ENCODE data around the gene CHI3L2.

CHI3L2 gene

DNA sequence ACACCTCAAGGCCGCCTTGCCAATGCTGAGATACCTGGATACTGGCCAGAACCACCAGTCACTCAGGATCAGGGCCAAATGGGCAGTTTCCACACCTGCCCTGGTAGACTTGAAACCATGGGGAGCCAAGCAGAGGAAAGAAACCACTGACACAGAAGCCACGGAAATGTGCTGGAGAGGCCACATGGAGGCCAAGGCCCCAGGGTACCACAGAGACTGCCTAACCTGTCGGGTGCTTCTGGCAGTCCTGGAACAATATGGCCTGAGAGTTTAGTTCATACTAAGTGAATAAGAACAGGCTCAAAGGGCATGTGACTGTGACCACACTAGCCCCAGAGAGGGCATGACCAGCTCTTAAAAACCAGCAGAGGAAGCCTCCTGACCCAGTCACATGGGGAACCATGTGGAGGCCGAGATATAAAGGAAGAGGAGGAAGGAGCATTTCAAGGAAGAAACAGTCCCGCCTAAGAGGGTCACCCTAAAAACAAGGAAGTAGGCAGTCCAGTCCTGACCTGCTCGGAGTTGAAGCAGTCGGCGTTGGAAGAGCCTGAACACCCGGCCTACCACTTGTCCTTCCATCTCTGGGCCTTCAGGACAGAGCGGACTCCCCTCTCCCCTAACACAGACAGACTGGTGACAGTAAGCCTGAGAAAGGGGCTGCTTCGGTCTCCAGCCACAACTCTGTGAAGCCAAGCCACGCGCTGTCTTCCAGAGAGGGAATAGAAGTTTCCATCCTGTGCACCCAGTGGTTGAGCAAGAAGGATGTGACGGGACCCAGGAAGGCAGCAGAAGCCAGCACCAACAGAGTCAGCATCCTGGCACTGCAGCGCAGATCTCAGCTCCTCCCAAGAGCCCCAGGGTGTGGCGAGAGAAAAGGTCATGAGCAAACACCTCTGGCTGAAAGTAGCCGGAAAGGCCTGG is 27.4 kb upstream of the CHI3L2 start, which contains the start of gene DENND2D:
DENND2D (minus strand) TSS at position 766 of the 921 bp plus-strand sequence; CDS start at position 579, 187 bp downstream.
- Histone ChIP-seq H4K20me1 (ENCODE audit: insufficient read depth, low read length) (no peaks in the 10 kb centered on the region), H2AFZ (ENCODE audit: low read length) (no peak within 1 kb of the TSS), H3K9ac (ENCODE audit: low read length) (no peak within 1 kb of the TSS), H3K4me3 (ENCODE audit: low read length) (no peak within 1 kb of the TSS), H3K79me2 (ENCODE audit: low read length) (no peaks in the 10 kb centered on the region), H3K9me2 (replicated peaks; ENCODE audit: insufficient read depth, low read length) (no peaks in the 10 kb centered on the region), H3K36me3 (replicated peaks; ENCODE audit: insufficient read depth, low read length) (no peaks in the 10 kb centered on the region), H3K27me3 (replicated peaks; ENCODE audit: insufficient read depth, low read length) (no peaks in the 10 kb centered on the region), H3K4me1 (ENCODE audit: low read length) (peaks cover 25% of the 10 kb centered on the region), H3K9me3 (replicated peaks; ENCODE audit: insufficient read depth, low read length) (no peaks in the 10 kb centered on the region), H3K4me2 (ENCODE audit: low read depth, low read length) (no peak within 1 kb of the TSS), H3F3A (ENCODE audit: insufficient read depth, low read length) (no peaks in the 10 kb centered on the region), H3K27ac (ENCODE audit: low read length) (no peak within 1 kb of the TSS)
- no peak for DNase-seq
- TF ChIP-seq EZH2phosphoT487 (IDR thresholded peaks at IDR 0.05; ENCODE audit: low read length) (no peak), EZH2 (optimal IDR thresholded peaks at IDR 0.05; ENCODE audit: low read depth, low read length) (no peak)
- TF ChIP-seq, protein P1, sequence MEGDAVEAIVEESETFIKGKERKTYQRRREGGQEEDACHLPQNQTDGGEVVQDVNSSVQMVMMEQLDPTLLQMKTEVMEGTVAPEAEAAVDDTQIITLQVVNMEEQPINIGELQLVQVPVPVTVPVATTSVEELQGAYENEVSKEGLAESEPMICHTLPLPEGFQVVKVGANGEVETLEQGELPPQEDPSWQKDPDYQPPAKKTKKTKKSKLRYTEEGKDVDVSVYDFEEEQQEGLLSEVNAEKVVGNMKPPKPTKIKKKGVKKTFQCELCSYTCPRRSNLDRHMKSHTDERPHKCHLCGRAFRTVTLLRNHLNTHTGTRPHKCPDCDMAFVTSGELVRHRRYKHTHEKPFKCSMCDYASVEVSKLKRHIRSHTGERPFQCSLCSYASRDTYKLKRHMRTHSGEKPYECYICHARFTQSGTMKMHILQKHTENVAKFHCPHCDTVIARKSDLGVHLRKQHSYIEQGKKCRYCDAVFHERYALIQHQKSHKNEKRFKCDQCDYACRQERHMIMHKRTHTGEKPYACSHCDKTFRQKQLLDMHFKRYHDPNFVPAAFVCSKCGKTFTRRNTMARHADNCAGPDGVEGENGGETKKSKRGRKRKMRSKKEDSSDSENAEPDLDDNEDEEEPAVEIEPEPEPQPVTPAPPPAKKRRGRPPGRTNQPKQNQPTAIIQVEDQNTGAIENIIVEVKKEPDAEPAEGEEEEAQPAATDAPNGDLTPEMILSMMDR (IDR thresholded peaks at IDR 0.05; ENCODE audit: low read length): no peak

DNA sequence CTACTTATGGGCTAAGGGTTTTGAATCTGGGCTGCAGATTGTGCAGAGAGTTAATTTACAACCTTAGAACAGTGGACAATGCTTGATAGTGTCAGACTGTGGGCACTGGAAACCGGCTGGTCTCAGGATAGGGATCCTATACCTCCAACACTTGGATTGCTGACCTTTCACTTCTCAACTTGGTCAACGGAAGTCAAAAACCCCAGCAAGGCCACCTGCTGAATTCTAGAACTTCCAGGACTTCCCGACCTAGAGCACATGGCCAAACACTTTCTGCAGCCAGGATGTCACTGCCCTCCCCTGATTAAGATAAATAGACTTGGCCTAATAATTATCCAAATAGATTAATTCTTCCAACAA is 26.7 kb upstream of the CHI3L2 start:
- H2AFZ ChIP-seq (ENCODE audit: low read length): no peak overlapping the region
- no peaks in the 10 kb centered on the region for H3K9me3 ChIP-seq (replicated peaks; ENCODE audit: insufficient read depth, low read length)
- no peaks in the 10 kb centered on the region for H3F3A ChIP-seq (ENCODE audit: insufficient read depth, low read length)
- no peak overlapping the region for H3K27ac ChIP-seq (ENCODE audit: low read length)
- H4K20me1 ChIP-seq (ENCODE audit: insufficient read depth, low read length): no peaks in the 10 kb centered on the region
- no peak for TF ChIP-seq EZH2 (optimal IDR thresholded peaks at IDR 0.05; ENCODE audit: low read depth, low read length)
- TF ChIP-seq, protein P1 (IDR thresholded peaks at IDR 0.05; ENCODE audit: low read length): no peak
- DNase-seq: no peak
- H3K9me2 ChIP-seq (replicated peaks; ENCODE audit: insufficient read depth, low read length): no peaks in the 10 kb centered on the region
- H3K79me2 ChIP-seq (ENCODE audit: low read length): no peaks in the 10 kb centered on the region
- no peaks in the 10 kb centered on the region for H3K27me3 ChIP-seq (replicated peaks; ENCODE audit: insufficient read depth, low read length)
- H3K4me2 ChIP-seq (ENCODE audit: low read depth, low read length): no peak overlapping the region
- H3K4me1 ChIP-seq (ENCODE audit: low read length): peaks cover 25% of the 10 kb centered on the region
- H3K9ac ChIP-seq (ENCODE audit: low read length): no peak overlapping the region
- H3K36me3 ChIP-seq (replicated peaks; ENCODE audit: insufficient read depth, low read length): no peaks in the 10 kb centered on the region
- no peak overlapping the region for H3K4me3 ChIP-seq (ENCODE audit: low read length)

DNA sequence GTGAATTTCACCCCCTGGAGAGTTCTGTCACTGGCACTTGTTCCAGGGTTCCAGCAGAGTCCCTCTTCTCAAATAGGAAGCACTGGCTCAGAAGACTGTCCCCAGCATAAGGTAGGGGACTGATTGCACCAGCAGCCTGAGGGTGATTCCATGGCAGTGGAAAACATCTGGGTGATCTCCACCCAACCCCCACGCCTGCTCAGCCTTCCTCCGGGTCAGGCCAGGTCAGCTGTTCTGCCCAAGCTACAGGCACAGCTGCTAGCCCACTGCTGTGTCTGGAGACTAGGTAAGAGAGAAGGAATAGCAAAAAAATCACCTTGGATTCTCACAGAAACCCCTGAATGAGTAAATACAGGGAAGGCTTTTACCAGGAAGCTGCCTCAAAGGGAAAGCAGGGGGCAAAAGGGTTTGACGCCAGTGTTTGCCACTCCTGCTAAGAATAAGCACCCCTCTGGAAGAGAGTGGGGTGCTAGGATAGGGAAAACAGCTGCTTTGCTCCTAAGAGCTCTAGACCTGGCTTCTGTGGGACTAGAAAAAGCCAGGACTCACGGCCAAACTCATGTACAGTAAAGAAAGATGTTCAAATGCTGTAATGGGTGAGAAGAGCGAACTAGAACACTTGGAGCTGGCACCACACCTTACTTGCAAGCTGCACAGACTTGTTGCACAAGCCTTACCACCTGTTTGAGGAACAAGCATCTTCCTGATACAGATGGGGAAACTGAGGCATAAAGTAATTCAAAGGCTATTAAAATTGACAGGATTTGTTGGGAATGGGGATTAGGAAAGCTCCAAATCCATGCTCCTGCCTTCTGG is 26.0 kb upstream of the CHI3L2 start:
- DNase-seq: no peak
- Histone ChIP-seq H3K79me2 (ENCODE audit: low read length) (no peaks in the 10 kb centered on the region), H3K4me3 (ENCODE audit: low read length) (no peak overlapping the region), H3K9ac (ENCODE audit: low read length) (no peak overlapping the region), H3K27me3 (replicated peaks; ENCODE audit: insufficient read depth, low read length) (no peaks in the 10 kb centered on the region), H3K9me3 (replicated peaks; ENCODE audit: insufficient read depth, low read length) (no peaks in the 10 kb centered on the region), H2AFZ (ENCODE audit: low read length) (no peak overlapping the region), H3F3A (ENCODE audit: insufficient read depth, low read length) (no peaks in the 10 kb centered on the region), H3K4me1 (ENCODE audit: low read length) (peaks cover 25% of the 10 kb centered on the region), H4K20me1 (ENCODE audit: insufficient read depth, low read length) (no peaks in the 10 kb centered on the region), H3K4me2 (ENCODE audit: low read depth, low read length) (no peak overlapping the region), H3K27ac (ENCODE audit: low read length) (no peak overlapping the region), H3K36me3 (replicated peaks; ENCODE audit: insufficient read depth, low read length) (no peaks in the 10 kb centered on the region), H3K9me2 (replicated peaks; ENCODE audit: insufficient read depth, low read length) (no peaks in the 10 kb centered on the region)
- no peak for TF ChIP-seq EZH2 (optimal IDR thresholded peaks at IDR 0.05; ENCODE audit: low read depth, low read length)
- TF ChIP-seq, protein P1 (IDR thresholded peaks at IDR 0.05; ENCODE audit: low read length): no peak
- TF ChIP-seq EZH2phosphoT487 (IDR thresholded peaks at IDR 0.05; ENCODE audit: low read length): no peak
